Stimulated activated CD4-positive, alpha-beta T cell treated with anti-CD3 and anti-CD28 coated beads, Interleukin-15, amount 100 ng/mL, for 1 hour (primary cell): Measurements from ENCODE around the gene PTPRQ.
"Not testable (repeated sequence)": the region's sequence is repeated elsewhere in the genome, so short reads cannot be mapped to it uniquely, and the experiment has no call there.

Experiments
- DNase-seq, 2 donors: peaks; one replicate each; pipeline ENCODE4 v3.0.0-alpha.2; 2020; ENCODE audit warnings: low read depth in 1 of 2, low spot score in 1 of 2

PTPRQ gene, protein sequence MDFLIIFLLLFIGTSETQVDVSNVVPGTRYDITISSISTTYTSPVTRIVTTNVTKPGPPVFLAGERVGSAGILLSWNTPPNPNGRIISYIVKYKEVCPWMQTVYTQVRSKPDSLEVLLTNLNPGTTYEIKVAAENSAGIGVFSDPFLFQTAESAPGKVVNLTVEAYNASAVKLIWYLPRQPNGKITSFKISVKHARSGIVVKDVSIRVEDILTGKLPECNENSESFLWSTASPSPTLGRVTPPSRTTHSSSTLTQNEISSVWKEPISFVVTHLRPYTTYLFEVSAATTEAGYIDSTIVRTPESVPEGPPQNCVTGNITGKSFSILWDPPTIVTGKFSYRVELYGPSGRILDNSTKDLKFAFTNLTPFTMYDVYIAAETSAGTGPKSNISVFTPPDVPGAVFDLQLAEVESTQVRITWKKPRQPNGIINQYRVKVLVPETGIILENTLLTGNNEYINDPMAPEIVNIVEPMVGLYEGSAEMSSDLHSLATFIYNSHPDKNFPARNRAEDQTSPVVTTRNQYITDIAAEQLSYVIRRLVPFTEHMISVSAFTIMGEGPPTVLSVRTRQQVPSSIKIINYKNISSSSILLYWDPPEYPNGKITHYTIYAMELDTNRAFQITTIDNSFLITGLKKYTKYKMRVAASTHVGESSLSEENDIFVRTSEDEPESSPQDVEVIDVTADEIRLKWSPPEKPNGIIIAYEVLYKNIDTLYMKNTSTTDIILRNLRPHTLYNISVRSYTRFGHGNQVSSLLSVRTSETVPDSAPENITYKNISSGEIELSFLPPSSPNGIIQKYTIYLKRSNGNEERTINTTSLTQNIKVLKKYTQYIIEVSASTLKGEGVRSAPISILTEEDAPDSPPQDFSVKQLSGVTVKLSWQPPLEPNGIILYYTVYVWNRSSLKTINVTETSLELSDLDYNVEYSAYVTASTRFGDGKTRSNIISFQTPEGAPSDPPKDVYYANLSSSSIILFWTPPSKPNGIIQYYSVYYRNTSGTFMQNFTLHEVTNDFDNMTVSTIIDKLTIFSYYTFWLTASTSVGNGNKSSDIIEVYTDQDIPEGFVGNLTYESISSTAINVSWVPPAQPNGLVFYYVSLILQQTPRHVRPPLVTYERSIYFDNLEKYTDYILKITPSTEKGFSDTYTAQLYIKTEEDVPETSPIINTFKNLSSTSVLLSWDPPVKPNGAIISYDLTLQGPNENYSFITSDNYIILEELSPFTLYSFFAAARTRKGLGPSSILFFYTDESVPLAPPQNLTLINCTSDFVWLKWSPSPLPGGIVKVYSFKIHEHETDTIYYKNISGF (N-terminal part only)

DNA sequence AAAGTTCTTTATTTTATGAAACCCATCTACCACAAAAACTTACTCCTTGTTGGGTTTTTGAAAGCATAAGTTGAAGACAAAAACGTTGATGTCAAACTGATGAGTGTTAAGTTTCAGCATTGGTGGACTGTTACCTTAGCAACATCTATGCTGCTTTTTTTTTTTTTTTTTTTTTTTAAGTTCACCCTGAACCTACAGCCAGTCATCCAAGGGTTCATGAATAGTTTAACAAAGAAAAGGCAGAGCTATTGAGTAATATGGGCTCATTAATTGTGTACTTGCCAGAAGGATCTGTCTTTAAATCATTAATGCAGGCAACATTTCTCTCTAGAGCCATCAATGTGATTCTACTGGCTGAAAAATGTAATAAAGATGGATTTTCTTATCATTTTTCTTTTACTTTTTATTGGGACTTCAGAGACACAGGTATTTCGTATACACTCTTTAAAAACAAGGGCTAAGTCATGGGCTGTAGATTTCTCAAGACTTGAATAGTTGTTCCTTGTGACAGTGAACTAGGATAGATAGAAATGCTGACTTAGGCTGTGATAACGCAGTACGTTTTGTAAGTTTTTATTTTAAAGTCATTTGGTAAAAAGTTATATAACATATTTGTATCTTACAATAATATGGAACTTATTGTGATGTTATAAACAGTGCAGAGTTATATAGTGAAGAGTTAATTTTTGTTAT is at the start of gene PTPRQ:
PTPRQ (plus strand) TSS at position 262 of the 693 bp plus-strand sequence; CDS start at position 373, 111 bp downstream.
- no peak for DNase-seq

DNA sequence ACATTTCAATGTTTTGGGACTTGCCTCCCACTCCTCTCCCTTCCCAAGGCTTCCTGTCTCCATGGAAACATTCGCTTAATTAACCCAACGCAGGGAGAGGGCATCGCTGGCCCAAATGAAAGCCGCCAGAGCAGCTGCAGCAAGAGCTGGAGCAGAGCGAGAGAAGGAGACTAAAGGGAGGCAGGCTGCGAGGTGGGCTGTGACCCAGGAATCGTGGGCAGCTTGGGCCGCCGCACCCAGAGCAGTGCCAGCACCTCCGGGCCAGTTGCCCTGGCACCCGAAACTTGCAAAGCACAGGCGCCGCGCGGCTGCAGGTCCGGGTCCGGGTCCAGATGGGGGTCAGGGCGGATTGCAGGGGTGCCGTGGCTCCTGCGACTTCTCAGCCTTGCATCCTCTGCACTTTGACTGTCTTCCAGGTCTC is 43.5 kb upstream of the PTPRQ start:
- DNase-seq, result no peak

DNA sequence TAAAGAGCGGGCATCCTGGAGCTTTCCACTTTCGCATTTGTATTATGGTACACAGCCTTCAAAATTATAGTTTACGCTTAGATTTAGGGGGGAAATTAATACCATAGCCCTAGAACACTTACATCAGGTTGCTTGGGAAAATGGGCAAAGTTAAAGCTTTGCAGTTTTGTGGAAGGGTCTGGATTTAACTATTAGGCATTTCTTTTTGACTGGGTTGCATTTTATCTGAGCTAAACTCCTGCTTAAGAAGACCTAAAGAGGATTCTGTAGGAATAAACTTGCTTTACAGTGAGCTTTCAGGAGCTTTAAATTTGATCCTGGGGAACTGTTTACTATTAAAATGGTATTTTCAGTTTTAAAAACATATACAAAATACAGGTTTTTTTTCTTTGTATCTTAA is 42.8 kb upstream of the PTPRQ start:
- no peak for DNase-seq

- no peak for DNase-seq
Measured at GRCh38 chr12:80404629-80405028, 39.4 kb upstream of the PTPRQ start.

DNA sequence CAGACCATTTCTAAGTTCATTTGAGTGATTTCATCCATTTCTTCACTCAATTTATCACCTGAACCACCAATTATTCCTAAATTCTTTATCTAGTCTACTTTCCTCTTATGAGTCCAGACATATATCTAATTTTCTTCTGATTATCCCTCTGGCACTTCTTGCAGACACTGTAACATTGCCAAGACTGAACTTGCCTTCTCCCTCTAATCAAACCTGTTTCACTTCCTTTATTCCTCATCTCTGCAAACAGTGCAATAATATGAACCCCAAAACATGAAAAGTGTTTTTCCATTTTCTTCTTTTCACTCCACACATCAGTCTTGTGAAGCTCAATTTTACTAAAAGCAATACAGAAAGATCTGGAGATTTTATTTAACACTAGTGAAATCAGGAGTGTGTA is 37.8 kb upstream of the PTPRQ start:
- DNase-seq, result no peak

DNA sequence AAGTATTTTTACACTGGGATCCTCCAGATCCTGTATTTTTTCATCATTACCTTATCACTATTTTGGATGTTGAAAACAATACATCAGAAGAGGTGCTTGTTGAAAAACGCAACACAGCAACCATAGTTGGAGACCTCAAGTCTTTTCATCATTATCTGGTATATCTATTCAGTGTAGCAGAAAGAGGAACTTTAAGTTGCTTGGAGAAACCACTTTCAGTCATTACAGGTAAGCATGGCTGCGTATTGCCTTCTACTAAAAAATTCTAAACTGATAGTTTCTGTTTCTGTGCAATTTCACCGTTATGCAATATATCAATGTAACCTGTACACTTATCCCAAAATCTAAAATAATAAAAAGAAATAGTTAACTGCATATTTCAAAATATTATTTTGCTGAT is 32.2 kb upstream of the PTPRQ start:
- no peak for DNase-seq

DNA sequence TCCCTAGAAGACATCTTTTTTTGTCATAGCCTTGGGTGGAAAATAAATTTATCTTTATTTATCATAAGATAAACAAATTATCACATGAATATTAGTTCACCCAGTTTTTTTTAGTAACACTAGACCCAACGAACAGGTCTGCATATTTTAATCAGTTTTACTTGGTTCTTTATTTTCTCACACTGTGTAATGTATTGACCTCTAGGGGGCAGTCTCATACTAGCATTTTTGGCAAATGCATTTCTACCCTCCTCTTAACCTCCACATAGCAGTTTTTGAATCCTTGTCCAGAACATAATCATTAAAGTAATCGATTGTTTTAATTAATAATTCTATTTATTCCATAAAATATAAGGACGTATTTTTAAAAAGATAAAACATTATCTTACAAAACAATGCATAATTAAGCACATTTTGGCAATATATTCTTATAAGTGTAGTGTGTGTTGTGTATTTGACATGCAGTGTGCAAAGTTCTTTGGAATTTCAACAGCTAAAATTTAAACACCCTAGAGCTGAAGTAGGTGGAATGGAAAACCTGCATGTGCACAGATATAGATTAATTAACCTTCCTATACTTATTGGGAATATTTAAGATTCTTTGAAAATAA is 31.6 kb upstream of the PTPRQ start:
- no peak for DNase-seq

GRCh38 chr12:80413462-80413861 is 30.6 kb upstream of the PTPRQ start:
- DNase-seq, result no peak

GRCh38 chr12:80415466-80415865 is 28.6 kb upstream of the PTPRQ start:
- no peak for DNase-seq

GRCh38 chr12:80419644-80420043 is 24.4 kb upstream of the PTPRQ start:
- no peak for DNase-seq

DNA sequence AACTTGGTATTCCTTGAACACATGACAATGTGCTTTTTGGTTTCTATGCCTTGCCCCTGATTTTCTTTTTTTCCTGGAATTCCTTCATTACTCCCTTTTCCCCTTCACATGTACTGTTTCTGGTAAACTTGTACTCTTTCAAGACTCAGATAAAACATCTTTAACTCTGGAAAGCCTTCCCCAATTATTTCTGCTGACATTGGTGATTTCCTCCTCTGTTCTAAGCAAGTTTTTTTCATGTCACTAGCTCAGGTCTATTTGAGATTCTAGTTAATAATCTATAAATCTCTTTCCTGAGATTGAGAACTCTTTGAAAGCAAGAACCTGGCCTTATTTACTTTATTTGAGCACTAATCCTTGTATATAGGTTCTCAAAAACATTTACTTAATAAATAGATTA is 24.0 kb upstream of the PTPRQ start:
- no peak for DNase-seq

- DNase-seq, result no peak
Measured at GRCh38 chr12:80422550-80422949, 21.5 kb upstream of the PTPRQ start.

- DNase-seq, result no peak
Measured at GRCh38 chr12:80432061-80432460, 12.0 kb upstream of the PTPRQ start.

DNA sequence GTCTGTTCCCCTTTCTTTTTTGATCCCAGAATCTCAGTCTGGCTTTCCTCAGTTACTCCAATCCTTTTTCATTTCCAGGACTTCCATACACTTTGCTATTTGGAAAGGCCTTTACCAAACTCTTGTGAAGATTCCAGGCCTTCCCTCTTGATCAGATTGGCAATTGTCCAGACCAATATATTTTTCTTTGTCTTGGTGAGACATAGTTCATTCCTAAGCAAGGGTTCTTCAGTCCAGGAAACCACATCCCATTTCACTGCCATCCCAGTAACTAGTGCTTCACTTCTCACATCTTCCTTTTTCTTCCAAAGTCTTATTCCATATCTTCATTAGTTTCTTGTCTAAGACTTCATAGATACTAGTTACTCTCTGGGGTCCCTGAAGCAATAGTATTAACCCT is 2.1 kb upstream of the PTPRQ start:
- DNase-seq, result no peak

DNA sequence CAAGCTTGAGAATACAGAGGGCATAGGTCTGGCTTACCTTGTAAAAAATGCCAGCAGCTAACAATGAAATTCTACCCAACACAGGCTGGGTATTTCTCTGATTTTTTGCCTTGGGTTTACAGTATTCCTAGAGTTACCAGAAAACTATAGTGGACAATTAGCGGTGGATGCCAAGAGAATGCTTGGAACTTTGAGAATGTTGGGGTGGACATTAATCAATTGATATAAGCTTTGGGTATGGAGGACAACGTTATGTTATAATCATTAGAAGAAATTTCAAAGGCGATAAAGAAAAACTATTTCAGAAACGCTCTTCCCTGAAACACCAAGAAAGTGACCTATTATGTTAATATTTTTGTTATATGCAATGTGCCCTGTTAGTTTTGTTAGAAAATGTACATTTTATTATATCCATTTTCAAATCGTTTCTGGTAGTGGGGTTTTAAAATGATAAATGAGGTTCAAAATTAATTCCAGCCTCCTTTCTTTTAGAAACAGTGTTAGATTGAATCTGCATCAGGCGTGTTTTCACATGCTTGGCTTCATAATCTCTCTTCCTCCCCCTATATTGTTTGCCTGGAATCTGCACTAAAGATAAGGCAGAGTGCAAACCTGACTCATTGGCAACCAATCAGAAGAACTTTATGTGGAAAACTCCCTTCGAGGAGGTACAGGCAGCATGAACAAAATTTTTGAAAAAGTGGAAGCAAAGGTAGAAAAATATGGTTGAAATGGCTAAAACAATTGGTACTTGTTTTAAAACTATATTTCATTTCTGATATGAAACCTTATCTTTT is 1.4 kb upstream of the PTPRQ start:
- DNase-seq, result no peak

- no peak for DNase-seq
Measured at GRCh38 chr12:80445083-80445793, 1.2 kb downstream of the PTPRQ start.

GRCh38 chr12:80456513-80456912 is 12.5 kb downstream of the PTPRQ start:
- no peak for DNase-seq

DNA sequence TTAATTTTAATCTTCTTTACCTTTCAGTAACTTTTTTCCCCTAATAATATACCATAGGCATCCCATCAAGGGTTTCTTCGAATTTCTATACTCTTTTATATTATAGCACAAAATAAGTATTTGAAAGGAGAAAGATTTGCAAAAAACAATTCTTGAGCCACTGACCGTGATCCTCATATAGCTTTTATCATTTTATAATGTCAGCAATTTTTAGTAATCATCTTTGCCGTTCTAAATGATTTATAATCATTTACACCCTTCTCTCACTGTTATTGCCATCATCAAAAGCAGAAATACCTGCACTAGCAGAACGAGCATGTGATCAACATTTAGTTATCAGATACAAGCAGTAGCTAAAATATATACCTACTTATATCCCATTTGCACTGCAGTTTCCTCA is 16.9 kb downstream of the PTPRQ start:
- DNase-seq, result no peak

DNA sequence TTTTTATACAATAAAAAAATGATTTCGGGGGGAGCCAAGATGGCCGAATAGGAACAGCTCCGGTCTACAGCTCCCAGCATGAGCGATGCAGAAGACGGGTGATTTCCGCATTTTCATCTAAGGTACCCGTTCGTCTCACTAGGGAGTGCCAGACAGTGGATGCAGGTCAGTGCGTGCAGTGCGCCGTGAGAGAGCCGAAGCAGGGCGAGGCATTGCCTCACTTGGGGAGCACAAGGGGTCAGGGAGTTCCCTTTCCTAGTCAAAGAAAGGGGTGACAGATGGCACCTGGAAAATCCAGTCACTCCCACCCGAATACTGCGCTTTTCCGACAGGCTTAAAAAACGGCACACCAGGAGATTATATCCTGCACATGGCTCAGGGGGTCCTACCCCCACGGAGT is 17.8 kb downstream of the PTPRQ start:
- not testable (repeated sequence) for DNase-seq
